GM12873 (cell line): ENCODE measurements around the gene FHIT.

ENCODE experiments used
- TF ChIP-seq, protein P1 (sequence below): IDR thresholded peaks from 2 replicates; pipeline ENCODE4 v1.5.1; 2012; ENCODE audit warnings: low read depth, mild to moderate bottlenecking, moderate library complexity, low read length, control low read depth; ENCODE audit not compliant: insufficient read depth; ENCODE audit errors: missing control alignments

Gene FHIT

DNA sequence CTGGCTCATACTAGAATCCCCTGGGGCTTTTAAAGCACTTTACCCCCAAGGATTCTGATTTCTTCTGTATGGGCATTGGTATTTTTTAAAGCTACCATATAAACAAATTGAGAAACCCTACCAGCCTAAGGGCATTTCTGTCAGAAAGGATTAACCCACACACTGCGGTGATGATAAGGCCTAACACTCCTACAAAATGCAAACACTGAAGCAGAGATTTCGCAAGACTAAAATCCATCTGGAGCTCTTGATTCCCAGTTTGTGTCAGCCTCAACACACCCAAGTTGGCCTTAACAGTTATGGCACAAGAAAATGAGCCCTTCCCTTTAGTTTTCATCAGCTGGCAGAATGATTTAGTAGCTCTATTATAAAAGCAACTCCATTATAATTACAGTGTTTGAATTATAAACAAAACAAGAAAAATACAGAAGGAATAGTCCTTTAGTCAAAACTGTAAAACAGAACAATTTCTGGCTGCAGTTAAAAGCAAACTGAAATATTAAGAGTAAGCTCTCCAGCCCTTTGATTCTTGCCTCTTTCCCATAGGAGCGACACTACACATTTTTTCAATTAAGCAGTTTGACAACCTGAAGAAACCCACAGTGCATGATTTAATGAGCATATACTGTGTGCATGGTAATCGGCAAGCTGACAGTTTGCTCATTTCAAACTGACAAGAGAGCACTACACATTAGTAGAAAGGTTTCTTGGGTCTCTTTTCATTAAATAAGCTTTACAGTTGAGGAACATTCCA lies 441.2 kb downstream of the FHIT start:
- TF ChIP-seq, protein P1, sequence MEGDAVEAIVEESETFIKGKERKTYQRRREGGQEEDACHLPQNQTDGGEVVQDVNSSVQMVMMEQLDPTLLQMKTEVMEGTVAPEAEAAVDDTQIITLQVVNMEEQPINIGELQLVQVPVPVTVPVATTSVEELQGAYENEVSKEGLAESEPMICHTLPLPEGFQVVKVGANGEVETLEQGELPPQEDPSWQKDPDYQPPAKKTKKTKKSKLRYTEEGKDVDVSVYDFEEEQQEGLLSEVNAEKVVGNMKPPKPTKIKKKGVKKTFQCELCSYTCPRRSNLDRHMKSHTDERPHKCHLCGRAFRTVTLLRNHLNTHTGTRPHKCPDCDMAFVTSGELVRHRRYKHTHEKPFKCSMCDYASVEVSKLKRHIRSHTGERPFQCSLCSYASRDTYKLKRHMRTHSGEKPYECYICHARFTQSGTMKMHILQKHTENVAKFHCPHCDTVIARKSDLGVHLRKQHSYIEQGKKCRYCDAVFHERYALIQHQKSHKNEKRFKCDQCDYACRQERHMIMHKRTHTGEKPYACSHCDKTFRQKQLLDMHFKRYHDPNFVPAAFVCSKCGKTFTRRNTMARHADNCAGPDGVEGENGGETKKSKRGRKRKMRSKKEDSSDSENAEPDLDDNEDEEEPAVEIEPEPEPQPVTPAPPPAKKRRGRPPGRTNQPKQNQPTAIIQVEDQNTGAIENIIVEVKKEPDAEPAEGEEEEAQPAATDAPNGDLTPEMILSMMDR, result no peak

DNA sequence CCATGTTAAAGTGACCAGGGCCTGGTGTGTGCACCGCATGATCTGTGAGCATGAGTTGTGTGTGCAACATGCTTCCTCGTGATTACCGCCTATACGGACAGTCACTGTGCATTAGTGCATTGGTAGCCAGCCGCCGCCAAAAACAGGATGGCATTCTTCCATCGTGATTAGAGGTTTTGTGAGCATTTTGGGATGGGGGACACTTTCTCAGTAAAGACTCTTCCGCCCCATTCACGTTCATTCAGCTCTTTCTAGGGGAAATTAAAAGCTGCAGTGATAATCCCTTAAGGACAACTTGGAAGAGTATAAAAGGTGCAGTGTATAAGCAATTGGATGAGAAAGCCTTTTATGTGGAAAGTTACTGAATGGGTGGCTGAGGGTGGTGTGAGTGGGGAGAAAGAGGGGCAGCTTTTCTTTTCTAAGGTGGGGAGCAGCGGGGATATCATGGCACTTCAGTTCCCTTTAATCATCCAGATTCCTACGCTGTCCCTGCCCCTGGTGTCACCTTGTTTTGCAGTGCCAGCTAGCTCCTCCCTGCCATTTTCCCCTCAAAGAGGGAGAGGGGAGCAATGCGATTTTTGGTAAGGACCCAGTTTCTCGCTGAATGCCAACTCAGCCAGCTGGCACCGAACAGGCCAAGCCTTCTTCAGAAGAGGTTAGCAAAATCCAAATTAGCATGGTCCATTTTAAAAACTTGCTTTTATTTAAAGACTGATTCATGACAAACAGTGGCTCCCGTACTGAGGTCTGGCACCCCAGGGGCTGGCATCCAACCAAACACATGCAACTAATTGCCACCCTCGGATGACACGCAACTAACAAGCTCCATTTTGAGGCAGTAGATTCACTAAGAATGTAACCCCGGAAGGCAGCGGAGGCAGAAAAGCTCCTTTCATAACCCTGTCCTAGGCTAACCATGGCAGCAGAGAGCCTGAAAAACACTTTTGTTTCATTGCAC lies 447.8 kb downstream of the FHIT start:
- TF ChIP-seq, protein P1, result no peak

DNA sequence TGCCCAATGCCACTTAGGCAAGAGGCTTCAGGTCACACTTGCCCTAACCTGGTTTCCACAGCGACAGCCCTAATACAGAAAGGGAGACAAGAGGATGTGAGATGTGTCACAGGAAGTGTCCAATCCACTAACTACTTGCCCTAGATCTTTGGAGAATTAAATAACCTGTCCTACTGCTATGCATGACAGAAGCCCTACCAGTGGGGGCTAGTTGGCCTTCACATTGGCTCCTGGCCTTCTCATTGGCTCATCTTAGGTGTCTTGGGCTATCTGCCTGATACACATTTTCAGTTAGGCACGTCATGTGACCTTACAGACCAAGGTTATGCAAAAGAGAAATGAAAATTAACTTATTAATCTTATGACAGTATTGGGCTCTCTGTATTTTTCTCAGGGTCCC lies 449.9 kb downstream of the FHIT start:
- TF ChIP-seq, protein P1, result no peak

DNA sequence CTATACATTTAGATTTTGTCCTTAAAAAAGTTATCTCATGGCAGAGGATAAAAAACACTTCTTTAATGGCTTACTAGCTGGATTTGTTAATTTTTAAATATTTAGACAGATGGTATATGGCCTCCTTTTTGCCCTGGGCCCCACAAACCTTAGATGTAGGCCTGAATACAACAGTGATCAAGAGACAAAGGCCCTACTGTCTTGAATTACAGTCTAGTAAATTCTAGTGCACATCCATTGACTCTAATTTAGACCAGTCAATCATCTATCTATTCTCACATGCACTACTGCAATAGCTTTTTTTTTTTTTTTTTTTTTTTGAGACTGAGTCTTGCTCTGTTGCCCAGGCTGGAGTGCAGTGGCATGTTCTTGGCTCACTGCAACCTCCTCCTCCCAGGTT lies 452.8 kb downstream of the FHIT start:
- TF ChIP-seq, protein P1, result no peak

DNA sequence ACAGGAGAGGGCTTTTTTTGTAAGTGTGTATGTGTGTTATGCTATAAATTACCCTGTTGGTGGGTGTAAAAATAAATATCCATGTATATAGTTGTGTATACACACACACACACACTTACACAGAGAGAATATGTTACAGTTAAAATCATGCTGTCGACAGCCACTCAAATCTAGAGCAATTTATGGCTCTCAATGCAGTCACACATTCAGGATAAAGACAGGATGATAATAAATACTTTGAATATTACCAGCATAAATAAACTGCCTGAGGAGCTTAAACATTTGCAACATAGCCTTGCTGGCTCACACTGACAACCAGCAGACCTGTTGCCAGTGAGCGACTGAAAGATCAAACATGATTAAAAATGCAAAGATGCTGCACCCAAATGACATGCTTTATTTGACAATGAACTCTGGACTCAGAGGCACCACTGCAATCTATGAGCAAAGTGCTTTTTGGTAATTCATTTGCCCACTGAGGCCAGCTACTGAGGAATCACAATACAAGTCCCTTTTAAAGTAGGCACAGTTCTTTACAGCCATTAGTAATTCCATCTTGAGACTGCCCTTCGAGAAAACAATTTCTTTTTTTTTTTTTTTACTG lies 458.9 kb downstream of the FHIT start:
- TF ChIP-seq, protein P1, result no peak

DNA sequence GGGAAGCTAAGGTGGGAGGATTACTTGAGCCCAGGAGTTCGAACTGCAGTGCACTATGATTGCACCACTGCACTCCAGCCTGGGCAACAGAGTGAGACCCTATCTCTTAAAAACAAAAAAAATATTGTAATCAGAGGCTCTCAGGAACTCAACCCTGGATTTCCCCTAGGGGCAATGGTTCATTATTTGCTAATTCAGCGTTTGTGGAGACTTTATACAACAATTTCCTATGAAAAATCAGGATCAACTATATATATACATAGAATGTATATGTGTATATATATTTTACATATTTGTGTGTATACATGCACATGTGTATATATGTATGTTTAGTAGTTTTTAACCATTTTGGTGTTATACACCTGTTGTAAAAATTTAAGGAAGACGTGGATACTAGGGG lies 463.1 kb downstream of the FHIT start:
- TF ChIP-seq, protein P1, result no peak

DNA sequence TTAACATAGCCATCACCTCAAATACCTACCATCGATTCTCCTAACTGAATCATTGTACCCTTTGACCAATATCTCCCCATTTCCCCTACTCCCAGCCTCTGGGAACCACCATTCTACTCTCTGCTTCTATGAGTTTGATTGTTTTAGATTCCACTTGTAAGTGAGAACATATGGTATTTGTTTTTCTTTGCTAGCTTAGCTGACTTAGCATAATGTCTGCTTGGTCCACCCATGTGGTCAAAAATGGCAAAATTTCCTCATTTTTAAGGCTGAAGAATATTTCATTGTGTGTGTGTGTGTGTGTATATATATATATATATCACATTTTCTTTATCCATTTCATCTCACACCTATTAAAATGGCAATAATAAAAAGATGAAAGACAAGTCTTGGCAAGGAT lies 469.3 kb downstream of the FHIT start:
- TF ChIP-seq, protein P1, result no peak
